Stimulated activated CD8-positive, alpha-beta memory T cell treated with anti-CD3 and anti-CD28 coated beads, Interleukin-4, amount 100 ng/mL, for 24 hours (primary cell): ENCODE data around the gene MIER1.
"Not testable (repeated sequence)": the region's sequence is repeated elsewhere in the genome, so short reads cannot be mapped to it uniquely, and the experiment has no call there.

Experiments used
- DNase-seq: peaks from one replicate; pipeline ENCODE4 v3.0.0-alpha.2; 2020; ENCODE audit warnings: low read depth

The MIER1 gene

GRCh38 chr1:66924756-66925557 lies at the start of gene MIER1, which contains the start of gene DNAI4:
Gene MIER1, plus strand, starts transcription at chr1:66924990. Its CDS starts 39 bp downstream, at chr1:66925029.
Gene DNAI4, minus strand, starts transcription at chr1:66924856. Its CDS starts 25 bp downstream, at chr1:66924831.
- peak; percentile 96 for DNase-seq

GRCh38 chr1:66876664-66877063 lies 48.1 kb upstream of the MIER1 start:
- DNase-seq: no peak

- no peak for DNase-seq
Measured at GRCh38 chr1:66889030-66889429, 35.8 kb upstream of the MIER1 start.

GRCh38 chr1:66890621-66891020 lies 34.2 kb upstream of the MIER1 start:
- no peak for DNase-seq

GRCh38 chr1:66893712-66894111 lies 31.1 kb upstream of the MIER1 start:
- no peak for DNase-seq

- DNase-seq: not testable (repeated sequence)
Measured at GRCh38 chr1:66915203-66915602, 9.6 kb upstream of the MIER1 start.

- no peak for DNase-seq
Measured at GRCh38 chr1:66916320-66916719, 8.5 kb upstream of the MIER1 start.

GRCh38 chr1:66917476-66917875 lies 7.3 kb upstream of the MIER1 start:
- no peak for DNase-seq

GRCh38 chr1:66919063-66919462 lies 5.7 kb upstream of the MIER1 start:
- DNase-seq: no peak

- DNase-seq: no peak
Measured at GRCh38 chr1:66919828-66920227, 5.0 kb upstream of the MIER1 start.

- DNase-seq: no peak
Measured at GRCh38 chr1:66920543-66920942, 4.2 kb upstream of the MIER1 start.

- no peak for DNase-seq
Measured at GRCh38 chr1:66925558-66925910, 744 bp downstream of the MIER1 start.

GRCh38 chr1:66925944-66926343 lies 1.2 kb downstream of the MIER1 start:
- DNase-seq: no peak

GRCh38 chr1:66927528-66927927 lies 2.7 kb downstream of the MIER1 start:
- DNase-seq: no peak

- DNase-seq: no peak
Measured at GRCh38 chr1:66929146-66929688, 4.4 kb downstream of the MIER1 start.

GRCh38 chr1:66929691-66929998 lies 4.9 kb downstream of the MIER1 start:
- DNase-seq: no peak

GRCh38 chr1:66929999-66930822 lies 5.4 kb downstream of the MIER1 start:
- peak; percentile 92 for DNase-seq

GRCh38 chr1:66930823-66931174 lies 6.0 kb downstream of the MIER1 start:
- DNase-seq: peak; percentile 6

GRCh38 chr1:66931590-66931989 lies 6.8 kb downstream of the MIER1 start:
- no peak for DNase-seq

GRCh38 chr1:66932291-66932690 lies 7.5 kb downstream of the MIER1 start:
- DNase-seq: no peak

GRCh38 chr1:66933887-66934700 lies 9.3 kb downstream of the MIER1 start:
- no peak for DNase-seq

- DNase-seq: no peak
Measured at GRCh38 chr1:66937529-66938234, 12.9 kb downstream of the MIER1 start.
